Gastroesophageal sphincter (tissue), 4 donors: ENCODE data around the gene HLA-DPA1. TPM values are rescaled to one million over a fixed set of nuclear protein-coding genes. Genes with fewer than 3 reads are reported as not detected.

ENCODE experiments used
- ATAC-seq: fragments of 150-250 bp; one replicate; pipeline ENCODE4 v1.9.1; 2016; ENCODE audit warnings: mild to moderate bottlenecking, moderate library complexity
- H3K27ac ChIP-seq, 4 donors: fragments of 200-600 bp; sonication (generic) in 3 of 4; 1 replicate in 3 of 4; 2 replicates in 1 of 4; pipeline ENCODE4 v1.5.1; 2016 to 2019
- H3K27me3 ChIP-seq: fragments of 200-600 bp; sonication (generic); one replicate; pipeline ENCODE4 v1.5.1; 2019
- H3K36me3 ChIP-seq, 2 donors: fragments of 200-600 bp; sonication (generic); one replicate each; pipeline ENCODE4 v1.5.1; 2019; ENCODE audit warnings: control low read depth in 1 of 2
- H3K4me1 ChIP-seq, 3 donors: fragments of 200-600 bp; sonication (generic); 1 replicate in 2 of 3; 2 replicates in 1 of 3; pipeline ENCODE4 v1.5.1; 2016 to 2019; ENCODE audit warnings: control low read depth in 2 of 3
- H3K4me3 ChIP-seq, 2 donors: fragments of 200-600 bp; sonication (generic); one replicate each; pipeline ENCODE4 v1.5.1; 2019; ENCODE audit warnings: mild to moderate bottlenecking in 1 of 2, moderate library complexity in 1 of 2
- H3K9me3 ChIP-seq, 3 donors: fragments of 200-600 bp; sonication (generic); one replicate each; pipeline ENCODE4 v1.5.1; 2017 to 2019; ENCODE audit warnings: control low read depth in 2 of 3
- CTCF ChIP-seq, 4 experiments: fragments of 200-600 bp in 2 of 4; fragments of 450-650 bp in 2 of 4; sonication (generic) in 1 of 4; IDR thresholded peaks; one replicate each; pipeline ENCODE4 v1.5.1; 2017 to 2019; ENCODE audit warnings: antibody characterized with exemption in 4 of 4, mild to moderate bottlenecking in 2 of 4, moderate library complexity in 2 of 4
- EP300 ChIP-seq: sonication (generic); formaldehyde crosslinking; IDR thresholded peaks from one replicate; pipeline ENCODE4 v1.6.1; 2017; ENCODE audit warnings: antibody characterized with exemption, mild to moderate bottlenecking
- POLR2A ChIP-seq, 2 donors: fragments of 450-650 bp; IDR thresholded peaks; one replicate each; pipeline ENCODE4 v1.6.1; 2017; ENCODE audit warnings: antibody characterized with exemption in 2 of 2, mild to moderate bottlenecking in 2 of 2, moderate library complexity in 1 of 2
- POLR2AphosphoS5 ChIP-seq: sonication (generic); formaldehyde crosslinking; IDR thresholded peaks from one replicate; pipeline ENCODE4 v1.6.1; 2017; ENCODE audit warnings: antibody characterized with exemption
- WGBS, 2 donors: methylation state at CpG; one replicate each; pipeline ENCODE4 v1.1.5; 2018; ENCODE audit warnings: low coverage in 1 of 2; 5-methylcytosine and 5-hydroxymethylcytosine counted together
- total RNA-seq, 4 donors: library from RNA; depleted of rRNA; stranded (reverse); fragments of >200 nt; gene quantifications; one replicate each; pipeline ENCODE4 v1.1.0, GENCODE V29; 2016

HLA-DPA1 gene
- total RNA-seq = 100 to 1,000 TPM in 1 of 4 donors, 10 to 100 TPM in 3; 20.2 to 125 (median 45.4) TPM

DNA sequence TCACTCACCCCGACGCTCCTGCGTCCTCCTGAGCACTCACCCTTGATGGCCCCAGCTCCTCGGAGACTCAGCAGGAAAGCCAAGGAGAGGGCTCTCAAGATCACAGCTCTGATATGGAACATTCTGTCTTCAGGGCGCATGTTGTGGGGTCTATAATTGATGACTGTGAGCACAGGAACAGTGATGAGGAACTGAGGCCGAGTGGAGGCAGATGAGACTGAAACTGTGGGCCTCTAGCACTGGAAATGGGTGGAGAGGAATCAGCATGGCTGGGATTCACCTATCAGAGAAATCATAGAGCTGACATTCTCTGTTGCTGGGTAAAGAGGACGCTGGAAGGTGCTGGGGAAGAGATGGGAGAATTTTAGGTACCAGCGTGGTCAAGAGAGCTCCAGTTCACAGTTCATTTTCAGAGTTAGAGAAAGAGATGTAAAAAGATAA, at the start of gene HLA-DPA1:
Gene HLA-DPA1 (minus strand): TSS at position 219 of the 441 bp plus-strand sequence.
- peak within 1 kb of the TSS in 3 of 4 donors; percentile 28 to 67 (median 45) for H3K27ac ChIP-seq
- peak; percentile 35 to 40 for TF ChIP-seq POLR2A (IDR thresholded peaks at IDR 0.05)
- TF ChIP-seq POLR2AphosphoS5 = no peak
- H3K4me3 ChIP-seq = peak within 1 kb of the TSS; percentile 27 to 39
- peak; percentile 77 for ATAC-seq
- H3K27me3 ChIP-seq = peaks cover 19% of the 10 kb centered on the region
- H3K36me3 ChIP-seq = peaks cover 0 to 10% of the 10 kb centered on the region in 2 donors
- no peaks in the 10 kb centered on the region for H3K4me1 ChIP-seq
- no peaks in the 10 kb centered on the region for H3K9me3 ChIP-seq
- 41 to 54% methylated on average over 5 to 8 of the region's 8 CpGs for WGBS, 2 donors

- no peak for ATAC-seq
- Histone ChIP-seq H3K27ac (no peak overlapping the region), H3K9me3 (peaks cover 0 to 10% (median 0%) of the 10 kb centered on the region in 3 donors), H3K36me3 (no peaks in the 10 kb centered on the region), H3K4me3 (no peak overlapping the region), H3K4me1 (no peaks in the 10 kb centered on the region), H3K27me3 (peaks cover 31% of the 10 kb centered on the region)
- TF ChIP-seq POLR2A (IDR thresholded peaks at IDR 0.05) = no peak
- no peak for TF ChIP-seq CTCF (IDR thresholded peaks at IDR 0.05)
- no peak for TF ChIP-seq POLR2AphosphoS5
- no peak for TF ChIP-seq EP300
- 68 to 75% methylated on average over 5 to 6 of the region's 6 CpGs for WGBS, 2 donors
These were observed 49.7 kb upstream of the HLA-DPA1 start for GRCh38 chr6:33123181-33123580.

DNA sequence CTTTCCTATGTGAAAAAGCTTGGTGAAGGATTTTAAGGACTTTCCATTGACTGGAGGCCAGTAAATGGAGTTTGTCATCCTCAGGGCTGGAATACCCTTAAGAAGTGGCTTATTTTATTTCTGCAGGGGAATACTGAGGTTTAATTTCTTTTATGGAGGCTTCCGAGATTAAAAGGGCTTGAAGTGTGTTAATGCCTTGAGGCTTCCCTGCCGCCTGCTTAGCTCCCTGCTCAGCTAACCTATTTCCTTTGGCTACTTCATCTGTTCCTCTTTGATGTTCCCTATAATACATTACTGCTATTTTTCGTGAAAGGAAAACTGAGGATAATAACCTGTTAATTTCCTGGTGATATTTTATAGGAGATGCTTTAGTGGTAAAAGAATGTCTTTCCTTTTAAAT, 46.6 kb upstream of the HLA-DPA1 start:
- Histone ChIP-seq H3K27ac (no peak overlapping the region), H3K4me3 (no peak overlapping the region), H3K36me3 (no peaks in the 10 kb centered on the region), H3K4me1 (peaks cover 0 to 10% (median 4%) of the 10 kb centered on the region in 3 donors), H3K27me3 (peaks cover 55% of the 10 kb centered on the region), H3K9me3 (peaks cover 0 to 10% (median 0%) of the 10 kb centered on the region in 3 donors)
- 46 to 54% methylated on average over 3 of the region's 3 CpGs for WGBS, 2 donors
- TF ChIP-seq POLR2A (IDR thresholded peaks at IDR 0.05) = no peak
- TF ChIP-seq EP300 = no peak
- TF ChIP-seq CTCF (IDR thresholded peaks at IDR 0.05) = no peak
- no peak for TF ChIP-seq POLR2AphosphoS5
- no peak for ATAC-seq

DNA sequence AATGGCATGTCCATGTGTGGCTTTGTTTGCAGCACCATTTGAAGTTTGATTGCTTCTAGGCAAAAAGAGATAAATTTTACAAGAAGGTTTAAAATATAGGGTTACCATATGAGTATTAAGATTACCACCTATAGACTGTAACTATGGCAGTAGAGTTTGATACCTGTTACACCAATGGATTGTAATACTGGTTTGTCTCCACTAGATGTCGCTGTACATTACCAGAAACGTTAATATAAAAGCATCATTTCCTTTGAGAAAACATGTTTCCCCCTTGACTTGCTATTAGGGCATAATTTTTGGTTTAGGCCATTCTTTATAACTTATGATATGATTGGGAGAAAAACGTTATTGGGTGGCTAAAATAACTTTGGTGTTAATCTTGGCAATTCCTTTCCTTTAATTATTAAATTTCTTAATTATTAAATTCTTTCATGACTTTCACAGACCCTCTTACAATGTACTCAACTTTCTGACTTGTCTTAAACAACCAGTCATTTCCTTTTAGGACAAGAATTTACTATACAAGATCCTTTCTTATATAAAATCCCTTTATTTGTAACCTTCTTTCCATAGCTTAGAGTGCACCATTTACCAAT, 45.2 kb upstream of the HLA-DPA1 start:
- Histone ChIP-seq H3K27ac (no peak overlapping the region), H3K9me3 (peaks cover 0 to 3% (median 0%) of the 10 kb centered on the region in 3 donors), H3K27me3 (peaks cover 56% of the 10 kb centered on the region), H3K4me3 (no peak overlapping the region), H3K4me1 (peaks cover 0 to 10% (median 4%) of the 10 kb centered on the region in 3 donors), H3K36me3 (no peaks in the 10 kb centered on the region)
- no peak for ATAC-seq
- TF ChIP-seq POLR2AphosphoS5 (no peak), POLR2A (IDR thresholded peaks at IDR 0.05) (no peak), CTCF (IDR thresholded peaks at IDR 0.05) (peak; percentile 85 to 94 (median 86)), EP300 (no peak)
- WGBS, 2 donors = 0 to 2% methylated on average over 3 of the region's 3 CpGs

DNA sequence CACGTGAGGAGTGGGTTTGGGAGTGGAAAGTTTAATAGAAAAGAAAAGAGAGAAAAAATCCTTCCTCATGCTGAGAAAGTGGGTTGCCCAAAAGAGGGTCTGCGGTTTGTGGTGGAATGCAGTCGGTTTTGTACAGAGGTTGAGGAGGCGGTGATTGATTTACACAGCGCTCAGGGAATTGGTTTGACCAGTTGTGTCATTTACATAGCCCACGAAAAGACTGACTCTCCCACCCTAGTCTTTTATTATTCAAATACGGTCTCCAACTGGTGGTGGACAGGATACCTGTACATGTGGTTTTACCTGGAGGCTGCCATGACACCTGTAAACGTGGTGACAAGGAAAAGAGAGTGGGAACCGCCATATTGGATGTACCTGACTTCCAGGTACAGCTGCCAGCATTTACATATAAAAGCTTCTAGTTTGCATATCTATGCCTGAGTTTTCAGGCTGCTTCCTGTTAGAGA, 44.4 kb upstream of the HLA-DPA1 start:
- H3K27me3 ChIP-seq = peaks cover 63% of the 10 kb centered on the region
- TF ChIP-seq CTCF (IDR thresholded peaks at IDR 0.05) = no peak
- no peak for TF ChIP-seq EP300
- TF ChIP-seq POLR2A (IDR thresholded peaks at IDR 0.05) = no peak
- TF ChIP-seq POLR2AphosphoS5 = no peak
- H3K4me3 ChIP-seq = no peak overlapping the region
- no peak overlapping the region for H3K27ac ChIP-seq
- no peaks in the 10 kb centered on the region for H3K9me3 ChIP-seq
- 13 to 25% methylated on average over 7 to 9 of the region's 9 CpGs for WGBS, 2 donors
- no peaks in the 10 kb centered on the region for H3K36me3 ChIP-seq
- H3K4me1 ChIP-seq = peaks cover 0 to 10% (median 4%) of the 10 kb centered on the region in 3 donors
- no peak for ATAC-seq
